Activated naive CD4-positive, alpha-beta T cell treated with anti-CD3 and anti-CD28 coated beads, Interleukin-2, amount 50 U/mL, for 72 hours (primary cell): ENCODE data around the gene PSMC6. TPM values are rescaled to one million over a fixed set of nuclear protein-coding genes. Genes with fewer than 3 reads are reported as not detected.
"Not testable (repeated sequence)": the region's sequence is repeated elsewhere in the genome, so short reads cannot be mapped to it uniquely, and the experiment has no call there.

Source experiments
- ATAC-seq, 2 donors: fragments of 150-1000 bp; cut with Tn5 transposase; 2 replicates each; pipeline ENCODE4 v1.10.0; 2021; ENCODE audit warnings: mild to moderate bottlenecking in 2 of 2, moderate library complexity in 2 of 2
- DNase-seq, 2 donors: peaks; one replicate each; pipeline ENCODE4 v3.0.0; 2021 to 2022; ENCODE audit warnings: low spot score in 2 of 2
- H3K27ac Mint-ChIP-seq, 2 donors: one replicate each; pipeline ENCODE4 v1.8.0; 2022; ENCODE audit warnings: mild to moderate bottlenecking in 2 of 2, mixed read lengths in 2 of 2
- H3K36me3 Mint-ChIP-seq, 2 donors: one replicate each; pipeline ENCODE4 v1.8.0; 2022; ENCODE audit warnings: mixed read lengths in 2 of 2
- H3K9me3 Mint-ChIP-seq, 2 donors: one replicate each; pipeline ENCODE4 v1.8.0; 2022; ENCODE audit warnings: mixed read lengths in 2 of 2
- total RNA-seq, 2 donors: library from RNA; stranded (reverse); gene quantifications; one replicate each; pipeline ENCODE4 v1.2.3, GENCODE V29; 2022

PSMC6 gene
- total RNA-seq, 2 donors from 2014 or later, result 115 to 156 TPM

DNA sequence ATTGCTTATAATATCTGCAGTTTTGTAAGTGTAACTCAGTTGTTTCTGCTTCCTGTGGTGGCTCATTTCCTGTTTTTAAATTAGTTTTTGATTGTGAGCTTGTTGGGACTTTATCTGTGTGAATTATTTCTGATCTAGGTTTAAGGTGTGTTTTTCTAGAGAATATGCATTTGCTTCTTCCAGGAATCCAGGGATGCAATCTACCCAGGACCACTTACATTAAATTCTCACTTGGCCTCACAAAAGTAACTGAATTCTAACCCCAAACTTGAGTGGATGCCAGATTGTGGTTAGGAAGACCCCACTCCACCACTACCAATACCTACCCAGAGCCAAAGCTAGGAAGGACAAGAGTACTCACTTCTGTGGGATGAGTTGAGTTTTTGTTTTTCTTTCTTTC, 34.9 kb downstream of the PSMC6 start:
- H3K36me3 Mint-ChIP-seq, result peaks cover 5 to 18% of the 10 kb centered on the region in 2 donors

DNA sequence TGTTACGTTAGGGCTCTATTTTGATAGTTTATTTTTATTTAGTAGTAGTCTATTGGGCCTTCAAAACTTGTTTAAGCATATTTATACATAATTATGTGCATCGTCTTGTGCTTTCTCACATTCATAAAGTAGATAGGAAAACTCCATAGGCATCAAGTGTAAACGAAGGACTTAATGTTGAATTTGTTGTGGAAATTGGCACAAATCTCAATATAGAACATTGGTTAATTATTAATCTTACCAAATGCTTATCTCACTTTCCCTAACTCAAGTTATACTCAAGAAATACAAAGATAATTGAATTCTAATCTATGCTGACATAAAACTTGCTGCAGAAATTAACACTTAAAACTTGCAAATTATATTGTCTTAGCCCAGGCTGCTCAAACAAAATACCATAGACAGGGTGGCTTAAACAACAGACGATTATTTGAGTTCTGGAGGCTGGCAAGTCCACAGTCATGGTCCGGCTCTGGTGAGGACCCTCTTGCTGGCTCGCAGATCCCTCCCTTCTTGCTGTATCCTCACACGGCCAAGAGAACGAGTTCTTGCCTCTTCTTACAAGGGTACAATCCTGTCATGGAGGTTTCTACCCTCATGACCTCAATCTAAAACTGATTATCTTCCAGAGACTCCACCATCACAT, 41.8 kb downstream of the PSMC6 start:
- peaks cover 0 to 13% of the 10 kb centered on the region in 2 donors for H3K36me3 Mint-ChIP-seq
- no peak for ATAC-seq
- DNase-seq, result no peak
- H3K27ac Mint-ChIP-seq, result no peak overlapping the region
- no peaks in the 10 kb centered on the region for H3K9me3 Mint-ChIP-seq

More for the DNA sequence above, 34.9 kb downstream of the PSMC6 start:
- H3K27ac Mint-ChIP-seq, result peak overlapping the region; percentile 82 to 95
- no peaks in the 10 kb centered on the region for H3K9me3 Mint-ChIP-seq
- ATAC-seq (peak; percentile 24 to 58), DNase-seq (no peak)

DNA sequence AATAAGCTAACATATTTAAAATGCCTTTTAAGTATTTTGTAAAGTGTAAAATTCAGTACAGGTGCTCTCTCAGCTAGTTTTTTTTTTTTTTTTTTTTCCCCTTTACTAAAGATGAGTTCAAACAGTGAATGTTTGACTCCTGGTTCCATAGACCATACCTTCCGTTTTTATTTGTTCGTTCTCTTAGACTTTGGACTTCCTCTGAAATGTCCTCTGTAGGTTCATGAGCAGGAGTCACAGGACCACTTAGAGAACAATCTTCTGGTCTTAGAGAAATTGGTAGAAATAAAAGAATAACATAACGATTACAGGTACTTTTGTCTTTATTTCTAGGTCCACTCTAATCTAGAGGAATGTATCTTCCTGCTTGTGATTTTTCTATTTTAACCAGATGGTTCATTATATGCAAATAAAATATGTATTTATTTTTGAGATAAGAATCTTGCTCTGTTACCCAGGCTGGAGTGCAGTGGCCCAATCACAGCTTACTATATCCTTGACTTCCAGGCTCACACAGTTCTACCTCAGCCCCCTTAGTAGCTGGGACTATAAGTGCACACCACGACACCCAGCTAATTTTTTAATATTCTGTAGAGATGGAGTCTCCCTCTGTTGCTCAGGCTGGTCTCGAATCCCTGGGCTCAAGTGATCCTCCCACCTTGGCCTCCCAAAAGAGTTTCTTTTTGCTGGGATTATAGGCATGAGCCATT, 48.8 kb downstream of the PSMC6 start:
- DNase-seq (no peak), ATAC-seq (no peak)
- Mint-ChIP-seq H3K27ac (no peak overlapping the region), H3K9me3 (no peaks in the 10 kb centered on the region), H3K36me3 (no peaks in the 10 kb centered on the region)

DNA sequence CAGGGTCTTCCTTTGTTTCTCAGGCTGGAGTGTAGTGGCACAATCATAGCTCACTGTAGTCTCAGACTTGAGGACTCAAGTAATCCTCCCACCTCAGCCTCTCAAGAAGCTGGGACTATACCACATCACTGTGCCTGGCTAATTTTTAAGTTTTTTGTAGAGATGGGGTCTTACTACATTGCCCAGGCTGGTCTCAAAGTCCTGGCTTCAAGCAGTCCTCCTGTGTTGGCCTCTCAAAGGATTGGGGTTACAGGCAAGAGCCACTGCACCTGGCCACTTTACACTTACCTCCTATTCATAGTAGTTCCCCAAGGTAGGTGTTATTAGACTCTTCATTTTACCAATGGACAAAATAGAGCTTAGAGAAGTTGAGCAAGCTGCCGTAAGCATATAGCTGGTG, 52.1 kb downstream of the PSMC6 start:
- no peaks in the 10 kb centered on the region for H3K9me3 Mint-ChIP-seq
- peaks cover 0 to 5% of the 10 kb centered on the region in 2 donors for H3K36me3 Mint-ChIP-seq
- no peak for DNase-seq
- H3K27ac Mint-ChIP-seq, result no peak overlapping the region
- no peak for ATAC-seq

DNA sequence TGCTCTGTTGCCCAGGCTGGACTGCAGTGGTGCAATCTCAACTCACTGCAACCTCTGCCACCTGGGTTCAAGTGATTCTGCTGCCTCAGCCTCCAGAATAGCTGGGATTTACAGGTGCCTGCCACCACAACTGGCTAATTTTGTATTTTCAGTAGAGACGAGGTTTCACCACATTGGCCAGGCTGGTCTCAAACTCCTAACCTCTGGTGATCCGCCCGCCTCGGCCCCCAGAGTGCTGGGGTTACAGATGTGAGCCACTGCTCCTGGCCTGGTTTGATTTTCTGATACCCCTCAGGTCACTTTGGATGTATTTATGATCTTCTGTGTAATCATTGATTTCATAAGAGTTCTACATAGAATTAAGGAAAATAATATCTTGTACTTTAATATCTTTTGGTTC, 55.9 kb downstream of the PSMC6 start:
- not testable (repeated sequence) for ATAC-seq, DNase-seq, H3K9me3 Mint-ChIP-seq, H3K36me3 Mint-ChIP-seq
- H3K27ac Mint-ChIP-seq, result peak overlapping the region in 1 of 2 donors; percentile 12

DNA sequence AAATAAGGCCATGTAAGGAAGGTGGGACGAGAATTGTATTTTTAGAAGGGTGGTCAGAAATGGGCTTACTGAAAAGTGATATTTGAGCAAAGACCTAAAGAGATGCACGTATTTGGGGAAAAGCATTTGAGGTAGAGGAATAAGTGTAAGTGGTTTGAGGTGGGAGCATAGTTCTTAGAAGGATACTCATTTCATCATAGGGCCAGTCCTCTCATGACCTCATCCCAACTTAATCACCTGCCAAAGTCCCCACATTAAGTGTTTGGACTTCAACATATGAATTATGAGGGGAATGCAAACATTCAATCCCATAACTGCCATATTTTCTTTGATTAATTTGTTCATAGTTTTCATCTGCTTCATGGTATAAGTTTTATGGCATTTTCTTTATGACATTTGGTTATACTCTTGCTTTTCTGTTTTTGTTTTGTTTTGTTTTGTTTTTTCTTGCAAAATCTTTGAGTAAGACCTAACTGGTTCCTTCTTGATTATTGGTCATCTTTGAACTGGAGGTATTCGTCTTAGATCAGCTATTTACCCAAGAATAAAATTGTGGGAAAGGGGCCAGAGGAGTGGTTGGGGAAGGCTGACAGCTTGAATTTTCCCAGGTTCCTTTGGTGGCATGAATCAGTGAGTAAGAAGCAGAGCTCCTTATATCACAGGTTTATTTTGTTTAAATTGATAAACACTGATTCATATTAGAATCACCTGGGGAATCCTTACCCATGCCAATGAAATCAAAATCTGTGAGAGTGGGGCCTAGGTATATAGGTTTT, 60.2 kb downstream of the PSMC6 start:
- Mint-ChIP-seq H3K9me3 (no peaks in the 10 kb centered on the region), H3K36me3 (peaks cover 0 to 7% of the 10 kb centered on the region in 2 donors), H3K27ac (peak overlapping the region in 1 of 2 donors; percentile 58)
- ATAC-seq (no peak), DNase-seq (no peak)

DNA sequence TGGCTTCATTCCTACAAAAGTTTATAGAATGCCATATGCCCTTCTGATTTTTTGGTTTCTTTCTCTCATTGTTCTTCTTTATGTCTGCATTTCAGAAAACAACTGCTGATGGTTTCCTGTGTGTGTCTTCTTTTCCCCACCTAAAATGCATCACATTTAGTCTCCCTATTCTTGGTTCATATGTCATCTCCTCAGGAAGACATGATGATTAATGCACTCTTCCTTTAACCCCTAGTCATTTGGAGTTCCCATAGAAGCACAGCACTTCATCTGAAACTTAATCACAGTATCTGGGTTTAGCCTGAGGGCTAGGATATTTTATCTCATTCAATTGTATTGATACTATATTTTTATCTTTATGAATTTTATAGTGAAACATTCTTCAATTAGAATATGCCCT, 62.9 kb downstream of the PSMC6 start:
- peak overlapping the region; percentile 26 to 32 for H3K27ac Mint-ChIP-seq
- peak in 1 of 2 donors; percentile 49 for ATAC-seq
- H3K9me3 Mint-ChIP-seq, result no peaks in the 10 kb centered on the region
- H3K36me3 Mint-ChIP-seq, result peaks cover 0 to 7% of the 10 kb centered on the region in 2 donors
- DNase-seq, result no peak

DNA sequence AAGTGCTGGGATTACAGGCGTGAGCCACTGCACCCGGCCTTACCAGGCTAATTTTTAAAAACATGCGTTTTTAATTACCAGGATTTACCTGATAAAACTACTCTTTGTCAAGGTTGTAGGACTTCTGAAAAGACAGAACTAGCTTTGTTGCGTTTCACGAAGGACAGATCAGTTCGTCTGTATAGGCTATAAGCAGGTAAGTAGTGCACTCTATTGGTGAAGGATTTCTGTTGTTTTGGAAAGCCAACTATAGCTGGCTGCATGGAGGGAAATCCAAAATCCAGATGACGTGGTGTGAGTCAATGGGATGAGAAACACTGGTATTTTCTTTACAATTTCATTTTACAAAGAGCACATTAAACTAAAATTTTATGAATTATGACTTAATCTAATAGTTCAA, 69.8 kb downstream of the PSMC6 start:
- DNase-seq, result no peak
- no peaks in the 10 kb centered on the region for H3K36me3 Mint-ChIP-seq
- H3K9me3 Mint-ChIP-seq, result no peaks in the 10 kb centered on the region
- H3K27ac Mint-ChIP-seq, result no peak overlapping the region
- ATAC-seq, result no peak

Other genes starting within 250 kb of the PSMC6 start
- 10 to 100 TPM in 1 of 2 donors, 1 to 10 TPM in 1; 7.0 to 12.0 TPM for gene TXNDC16, start 154.7 kb upstream of the PSMC6 start, total RNA-seq
- under 1 TPM; 0.27 to 0.51 TPM for gene GPR137C, start 154.4 kb upstream of the PSMC6 start, total RNA-seq
- gene ERO1A, start 11.6 kb upstream of the PSMC6 start, total RNA-seq, result 100 to 1,000 TPM in 1 of 2 donors, 10 to 100 TPM in 1; 95.7 to 205 TPM
- 10 to 100 TPM; 12.8 to 20.9 TPM for gene STYX, start 23.0 kb downstream of the PSMC6 start, total RNA-seq
- 10 to 100 TPM; 20.9 to 26.3 TPM for gene GNPNAT1, start 84.4 kb downstream of the PSMC6 start, total RNA-seq
- 1 to 10 TPM; 1.0 to 1.8 TPM for gene FERMT2, start 243.8 kb downstream of the PSMC6 start, total RNA-seq